ENCODE results near the gene IGF1R.

DNA sequence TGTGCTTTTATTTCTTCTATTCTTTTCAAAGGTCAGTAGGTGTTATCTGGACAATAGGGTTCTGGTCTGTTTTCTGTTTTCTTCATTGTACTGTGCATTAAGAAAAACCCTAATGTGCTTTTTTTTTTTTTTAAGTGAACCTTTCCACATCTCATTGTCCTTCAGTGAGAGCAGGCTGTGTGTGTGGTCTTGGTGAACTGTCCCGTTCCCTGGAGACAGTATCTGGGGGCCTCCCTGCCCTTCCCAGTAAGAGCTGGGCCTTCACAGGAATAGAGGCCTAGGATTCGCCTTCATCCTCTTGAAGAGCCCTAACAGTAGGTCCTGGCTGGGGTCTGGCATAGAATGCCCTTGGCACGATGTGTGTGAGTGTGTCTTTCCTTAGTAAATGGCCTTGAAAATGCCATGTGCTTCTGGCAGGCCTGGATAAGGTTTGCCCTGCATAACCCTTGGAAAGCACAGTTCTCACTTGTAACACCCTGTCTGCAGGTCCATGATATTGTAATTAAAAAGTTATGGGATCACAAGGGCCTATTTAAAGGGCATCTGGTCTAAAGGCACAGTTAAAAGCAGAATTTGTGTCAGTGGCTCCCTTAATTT, 81.2 kb downstream of the IGF1R start:
- TF ChIP-seq, protein P1, sequence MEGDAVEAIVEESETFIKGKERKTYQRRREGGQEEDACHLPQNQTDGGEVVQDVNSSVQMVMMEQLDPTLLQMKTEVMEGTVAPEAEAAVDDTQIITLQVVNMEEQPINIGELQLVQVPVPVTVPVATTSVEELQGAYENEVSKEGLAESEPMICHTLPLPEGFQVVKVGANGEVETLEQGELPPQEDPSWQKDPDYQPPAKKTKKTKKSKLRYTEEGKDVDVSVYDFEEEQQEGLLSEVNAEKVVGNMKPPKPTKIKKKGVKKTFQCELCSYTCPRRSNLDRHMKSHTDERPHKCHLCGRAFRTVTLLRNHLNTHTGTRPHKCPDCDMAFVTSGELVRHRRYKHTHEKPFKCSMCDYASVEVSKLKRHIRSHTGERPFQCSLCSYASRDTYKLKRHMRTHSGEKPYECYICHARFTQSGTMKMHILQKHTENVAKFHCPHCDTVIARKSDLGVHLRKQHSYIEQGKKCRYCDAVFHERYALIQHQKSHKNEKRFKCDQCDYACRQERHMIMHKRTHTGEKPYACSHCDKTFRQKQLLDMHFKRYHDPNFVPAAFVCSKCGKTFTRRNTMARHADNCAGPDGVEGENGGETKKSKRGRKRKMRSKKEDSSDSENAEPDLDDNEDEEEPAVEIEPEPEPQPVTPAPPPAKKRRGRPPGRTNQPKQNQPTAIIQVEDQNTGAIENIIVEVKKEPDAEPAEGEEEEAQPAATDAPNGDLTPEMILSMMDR (IDR thresholded peaks at IDR 0.05; ENCODE audit: low read depth, low read length): no peak
- TF ChIP-seq EZH2phosphoT487 (IDR thresholded peaks at IDR 0.05; ENCODE audit: low read depth): no peak
